ENCODE data around the gene XPOT.

Gene XPOT

DNA sequence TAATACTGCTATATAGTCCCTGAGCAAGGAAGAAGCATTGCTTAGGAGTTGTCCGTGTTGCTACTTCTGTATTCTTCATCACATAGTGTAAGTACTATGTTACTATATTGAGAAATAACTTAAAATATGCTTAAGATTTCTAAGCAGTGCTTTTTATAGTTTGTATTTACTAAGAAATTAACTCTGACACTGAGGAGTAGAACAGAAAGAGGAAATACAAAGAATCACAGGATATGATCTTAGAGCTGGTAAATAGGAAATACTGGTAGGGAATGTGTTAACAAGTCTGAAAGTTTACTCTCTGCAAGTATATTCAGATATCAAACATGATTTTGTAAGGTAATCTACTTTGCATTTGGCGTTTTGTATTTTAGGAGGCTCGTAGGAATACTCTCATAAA is 15.5 kb downstream of the XPOT start:
- DNase-seq = no peak

DNA sequence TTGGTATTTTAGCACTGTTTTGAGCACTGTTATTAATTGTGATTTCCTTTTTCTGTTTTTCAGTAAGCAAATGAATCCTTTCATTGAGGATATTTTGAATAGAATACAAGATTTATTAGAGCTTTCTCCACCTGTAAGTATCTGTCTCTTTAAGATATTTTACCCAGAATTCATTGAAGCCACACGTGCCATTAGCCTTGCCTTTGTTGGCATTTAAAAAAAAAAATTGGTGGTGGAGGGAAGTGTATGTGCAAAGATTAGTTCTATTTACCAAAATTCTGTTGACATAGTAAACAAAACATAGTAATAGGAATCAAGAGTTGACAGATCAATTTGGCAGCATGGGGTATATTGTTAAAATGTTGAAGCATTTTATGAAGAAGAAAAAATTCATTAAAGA is 23.8 kb downstream of the XPOT start:
- no peak for DNase-seq

DNA sequence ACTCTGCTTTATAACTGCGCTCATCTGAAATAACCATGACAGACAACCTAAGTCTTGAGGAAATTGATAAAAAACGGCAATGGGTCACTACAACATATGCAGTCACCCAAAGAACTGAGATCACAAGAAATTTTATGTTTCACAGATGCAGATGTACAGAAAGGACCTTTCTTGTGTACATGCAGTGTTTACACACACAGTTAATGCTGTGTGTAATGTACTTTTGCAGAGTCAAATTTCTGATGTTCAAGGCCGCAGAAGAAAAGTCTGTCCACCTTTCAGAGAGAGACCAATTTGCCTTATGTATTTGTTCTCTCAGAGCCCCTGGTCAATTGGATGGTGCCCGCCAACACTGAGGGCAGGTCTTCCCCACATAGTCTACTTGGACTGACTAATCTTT is 24.8 kb downstream of the XPOT start:
- DNase-seq = no peak

DNA sequence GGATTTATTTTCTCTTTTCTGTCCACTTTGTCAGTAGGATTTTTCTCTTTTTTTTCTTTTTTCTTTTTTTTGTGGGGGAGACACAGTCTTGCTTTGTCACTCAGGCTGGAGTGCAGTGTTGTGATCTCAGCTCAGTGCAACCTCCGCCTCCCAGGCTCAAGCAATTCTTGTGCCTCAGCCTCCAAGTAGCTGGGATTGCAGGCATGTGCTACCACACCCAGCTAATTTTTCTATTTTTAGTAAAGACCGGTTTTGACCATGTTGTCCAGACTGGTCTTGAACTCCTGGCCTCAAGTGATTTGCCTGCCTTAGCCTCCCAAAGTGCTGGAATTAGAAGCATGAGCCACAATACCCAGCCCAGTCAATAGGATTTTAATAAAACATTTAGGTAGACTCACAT is 26.7 kb downstream of the XPOT start:
- no peak for DNase-seq

DNA sequence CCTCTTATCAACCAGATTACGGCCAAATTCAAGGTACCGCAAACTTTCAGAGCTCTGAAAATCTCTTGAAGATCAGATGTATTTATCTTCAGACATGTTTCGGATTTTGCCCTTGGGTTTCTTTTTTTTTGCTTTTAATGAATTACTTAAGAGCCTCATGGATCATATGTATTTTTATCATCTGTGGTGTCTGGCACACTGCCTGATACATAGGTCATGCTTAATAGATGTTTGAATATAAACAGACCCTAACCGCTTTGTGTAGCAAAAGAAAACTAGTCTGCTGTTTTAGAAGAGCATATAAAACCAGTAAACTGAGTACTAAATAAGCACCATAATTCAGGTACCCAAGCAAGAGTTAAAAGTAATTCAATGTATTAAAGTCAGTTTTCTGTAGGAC is 27.6 kb downstream of the XPOT start:
- no peak for DNase-seq

DNA sequence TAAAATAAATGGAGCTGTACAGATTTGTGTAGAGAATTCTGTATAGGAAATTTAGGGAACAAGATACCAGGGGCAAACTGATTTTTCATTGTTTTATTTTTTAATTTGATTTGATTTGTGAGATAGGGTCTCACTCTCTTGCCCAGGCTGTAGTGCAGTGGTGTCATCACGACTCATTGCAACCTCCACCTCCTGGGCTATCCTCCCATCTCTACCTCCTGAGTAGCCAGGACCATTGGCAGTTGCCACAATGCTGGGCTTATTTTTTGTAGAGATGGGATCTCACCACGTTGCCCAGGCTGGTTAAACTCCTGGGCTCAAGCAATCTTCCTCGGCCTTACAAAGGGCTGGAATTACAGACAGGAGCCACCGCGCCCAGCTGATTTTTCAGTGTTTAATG is 29.7 kb downstream of the XPOT start:
- no peak for DNase-seq

DNA sequence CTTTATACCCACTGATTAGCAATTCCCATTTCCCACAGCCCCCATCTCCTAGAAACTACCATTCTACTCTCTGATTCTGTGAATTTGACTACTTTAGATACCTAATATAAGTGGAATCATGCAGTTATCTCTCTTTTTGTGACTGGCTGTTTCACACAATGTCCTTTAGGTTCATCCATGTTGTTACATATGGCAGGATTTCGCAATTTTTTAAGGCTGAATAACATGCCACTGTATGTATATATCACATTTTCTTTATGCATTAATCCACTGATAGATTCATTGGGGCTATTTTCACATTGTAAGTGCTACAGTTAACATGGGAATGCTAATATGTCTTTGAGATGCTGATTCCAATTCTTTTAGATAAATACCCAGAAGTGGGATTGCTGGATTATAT is 35.9 kb downstream of the XPOT start:
- no peak for DNase-seq

DNA sequence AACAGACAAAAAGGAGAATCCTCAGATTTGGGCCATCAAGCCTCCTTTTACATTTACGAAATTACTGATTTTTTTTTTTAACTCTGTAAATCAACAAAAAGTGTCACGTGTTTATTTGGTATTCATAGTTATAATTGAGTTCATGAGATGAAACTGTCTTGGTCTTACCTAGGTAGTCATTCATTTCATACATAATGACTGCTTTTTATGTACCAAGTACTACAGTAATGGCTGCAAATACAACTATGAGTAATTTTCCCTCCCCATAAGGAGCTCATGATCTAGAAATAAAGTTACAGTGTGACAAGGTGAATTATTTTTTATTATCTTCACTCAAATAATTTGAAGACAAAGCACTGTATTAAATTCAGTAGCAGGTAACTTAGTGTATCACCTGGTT is 41.3 kb downstream of the XPOT start:
- no peak for DNase-seq

DNA sequence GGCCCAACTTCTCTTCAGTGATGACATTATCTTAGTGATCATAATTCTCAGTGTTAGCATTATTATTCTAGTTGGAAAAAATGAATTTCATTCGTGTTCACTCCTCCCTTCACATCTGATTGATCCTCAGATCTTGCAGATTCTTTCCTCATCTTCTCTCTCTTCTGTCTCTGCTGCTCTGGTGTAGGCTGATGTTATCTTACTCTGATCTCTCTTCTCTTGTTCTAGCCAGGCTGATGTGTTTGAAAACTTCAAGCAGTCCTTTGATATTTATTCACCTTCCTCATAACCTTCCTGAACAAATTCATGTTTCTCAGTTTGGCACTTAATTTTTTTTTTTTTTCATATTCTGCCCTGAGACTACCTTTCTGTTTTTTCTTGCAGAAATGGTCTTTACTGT is 42.1 kb downstream of the XPOT start:
- DNase-seq = no peak

DNA sequence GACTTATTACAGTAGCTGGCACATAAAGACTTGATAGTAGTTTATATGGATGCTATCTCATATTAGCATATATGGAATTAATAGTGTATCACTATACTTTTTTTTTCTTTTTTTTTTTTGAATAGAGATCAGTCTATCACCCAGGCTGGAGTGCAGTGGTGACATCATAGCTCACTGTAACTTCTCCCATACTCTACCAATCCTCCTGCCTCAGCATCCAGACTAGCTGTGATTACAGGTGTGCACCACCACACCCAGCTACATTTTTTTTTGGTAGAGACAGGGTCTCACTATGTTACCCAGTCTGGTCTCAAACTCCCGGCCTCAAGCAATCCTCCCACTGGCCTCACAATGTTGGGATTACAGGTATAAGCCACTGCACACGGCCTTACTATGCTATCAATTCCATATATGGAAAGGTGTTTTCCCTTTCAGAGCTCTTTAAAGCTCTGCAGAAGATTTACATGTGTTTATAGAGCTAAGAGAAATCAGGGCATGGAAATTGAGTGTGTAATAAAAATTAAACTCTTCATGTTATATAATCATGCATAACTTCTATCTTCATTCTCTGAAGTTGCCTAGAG is 46.0 kb downstream of the XPOT start:
- no peak for DNase-seq

DNA sequence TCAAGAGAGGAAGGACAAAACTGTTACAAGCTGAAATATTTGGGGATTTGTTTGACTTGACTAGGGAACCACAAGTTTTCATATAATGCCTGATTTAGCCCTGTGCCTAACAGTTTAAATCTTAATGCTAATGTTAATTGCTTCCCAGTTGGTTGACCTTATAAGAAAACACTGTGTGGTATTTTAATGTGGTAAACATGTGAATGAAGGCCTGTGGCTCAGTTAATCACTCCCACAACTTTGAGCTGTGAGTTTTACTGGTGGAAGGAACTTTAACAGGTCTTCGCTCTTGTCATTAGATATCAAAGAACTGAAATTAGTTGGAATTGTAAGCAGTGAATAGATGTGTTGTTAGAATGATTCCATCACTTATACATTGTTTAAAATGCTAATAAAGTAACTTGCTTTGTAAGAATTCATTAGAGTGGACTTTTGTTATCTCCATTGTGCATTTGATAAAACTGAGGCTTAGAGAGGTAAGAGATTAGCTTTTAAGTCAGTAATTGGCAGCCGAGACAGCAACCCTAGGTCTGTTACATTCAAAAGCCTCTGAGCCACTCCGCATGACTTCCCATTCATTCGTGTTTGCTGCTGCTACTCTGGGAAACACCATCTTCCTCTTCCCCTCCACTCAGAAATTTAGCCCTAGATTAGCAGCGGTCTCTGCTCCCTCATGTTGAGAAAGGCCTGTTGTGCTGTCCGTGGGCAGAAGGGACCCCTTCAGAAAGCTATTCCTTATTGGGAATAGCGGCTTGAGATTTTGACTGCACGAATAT is 46.7 kb downstream of the XPOT start:
- DNase-seq = no peak

DNA sequence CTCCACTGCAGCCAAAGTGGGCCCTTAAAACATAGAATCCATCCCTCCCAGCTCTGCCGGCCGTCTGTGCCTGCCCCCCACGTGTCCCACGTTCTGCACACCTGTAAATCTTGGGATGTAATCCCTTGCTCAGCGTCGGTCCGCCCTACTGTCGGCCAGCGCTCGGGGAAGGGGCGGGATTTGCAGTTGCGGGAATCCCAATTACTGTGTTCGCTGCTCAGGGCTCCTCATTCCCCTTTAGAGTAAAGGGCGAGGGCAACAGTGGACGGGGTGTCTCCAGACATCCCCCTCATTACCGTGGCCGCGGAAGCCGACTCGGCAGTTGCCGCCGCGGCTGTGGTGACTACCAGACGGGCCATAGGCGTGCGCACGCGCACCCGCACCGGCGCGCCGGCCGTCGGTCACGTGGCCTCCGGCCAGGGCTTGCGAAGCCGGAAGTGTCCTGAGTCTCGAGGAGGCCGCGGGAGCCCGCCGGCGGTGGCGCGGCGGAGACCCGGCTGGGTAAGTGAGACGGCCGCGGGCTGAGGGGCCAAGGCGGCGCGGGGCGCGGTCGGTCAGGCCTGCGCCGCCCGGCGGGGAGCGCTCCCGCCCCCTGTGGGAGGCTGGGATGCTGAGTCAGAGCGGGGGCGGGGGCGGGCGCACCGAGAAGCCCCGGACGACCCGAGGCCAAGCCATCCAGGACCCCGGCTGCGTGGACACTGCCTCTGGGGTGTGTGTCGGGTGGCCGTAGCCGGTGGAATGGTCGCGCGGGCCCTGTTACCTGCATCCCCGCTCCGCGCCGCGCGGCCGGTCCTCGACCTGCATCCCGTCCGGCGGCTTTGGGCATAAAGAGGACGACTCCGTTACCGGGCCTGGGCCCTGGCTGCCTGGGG is 47.7 kb downstream of the XPOT start, which contains the start of gene TBK1:
TSS of gene TBK1 (plus strand) at position 434 of the 872 bp plus-strand sequence. CDS start 3,751 bp downstream, outside the sequence.
- peak; percentile 56 to 63 for DNase-seq

DNA sequence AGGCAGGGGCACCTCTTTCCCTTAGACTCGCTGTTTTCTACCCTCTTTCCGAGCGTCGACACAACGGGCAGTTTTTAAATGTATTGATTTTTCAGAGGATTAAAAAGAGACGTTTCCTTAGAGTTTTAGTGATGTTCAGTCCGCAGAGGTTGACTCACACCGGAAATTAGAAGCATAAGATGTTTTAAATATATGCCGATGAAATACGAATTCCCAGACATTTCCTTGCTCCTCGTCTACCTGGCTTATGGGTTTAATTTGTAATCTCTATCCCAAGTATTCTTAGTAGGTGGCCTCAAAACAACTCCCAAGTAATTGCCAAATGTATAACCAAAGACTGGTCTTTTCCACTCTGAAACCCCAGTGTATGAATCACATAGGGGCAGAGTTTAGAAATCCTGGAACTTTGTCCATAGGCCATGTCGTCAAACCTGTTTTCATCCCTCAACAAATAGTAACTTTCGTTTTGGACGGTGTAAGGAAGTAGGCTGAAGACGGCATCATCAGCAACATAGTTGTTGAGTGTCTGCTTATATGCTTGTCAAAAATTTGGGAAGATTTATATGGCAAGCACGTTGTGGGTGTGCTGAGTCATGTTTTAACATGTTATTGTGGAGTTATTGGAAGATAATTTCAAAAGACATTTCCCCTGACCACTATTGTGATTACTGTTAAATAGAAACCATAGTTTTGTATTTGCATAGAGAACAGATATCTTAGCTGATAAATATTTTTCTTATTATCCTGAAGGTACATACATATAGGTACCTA is 48.6 kb downstream of the XPOT start:
- DNase-seq = no peak

DNA sequence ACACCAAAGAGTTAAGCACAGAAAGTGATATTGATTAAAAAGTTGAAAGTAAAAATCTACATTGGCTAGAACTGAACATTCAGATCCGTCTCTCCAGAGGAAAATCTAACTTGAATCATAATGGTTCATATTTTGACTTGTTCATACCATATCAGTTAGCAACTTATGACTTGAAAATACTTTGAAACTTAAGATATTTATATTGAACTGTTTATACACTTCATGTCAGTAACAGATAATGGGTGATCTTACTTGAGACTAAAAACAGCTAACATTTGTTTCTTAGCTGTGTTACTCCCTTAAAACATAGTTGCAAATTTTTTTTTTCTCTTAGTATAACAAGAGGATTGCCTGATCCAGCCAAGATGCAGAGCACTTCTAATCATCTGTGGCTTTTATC is 51.3 kb downstream of the XPOT start:
- no peak for DNase-seq

DNA sequence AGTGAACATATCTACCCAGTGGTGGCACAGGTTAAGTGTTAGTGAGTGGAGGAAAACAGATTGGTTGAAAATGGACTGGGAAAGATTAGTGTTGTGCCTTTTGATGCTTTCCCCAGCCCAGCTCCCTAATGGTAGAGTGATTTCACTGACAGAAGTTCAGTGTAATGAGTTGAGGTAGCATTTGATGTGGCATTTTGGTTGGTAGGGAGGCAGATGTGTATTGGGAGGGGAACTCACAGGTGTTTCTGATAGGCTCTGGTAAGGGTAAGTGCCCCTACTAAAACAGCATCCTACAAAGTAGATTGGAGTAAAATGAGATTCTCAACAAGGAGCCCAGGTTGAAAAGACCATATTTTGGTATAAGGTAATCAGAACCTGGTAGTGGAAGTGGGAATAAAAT is 51.9 kb downstream of the XPOT start:
- no peak for DNase-seq

DNA sequence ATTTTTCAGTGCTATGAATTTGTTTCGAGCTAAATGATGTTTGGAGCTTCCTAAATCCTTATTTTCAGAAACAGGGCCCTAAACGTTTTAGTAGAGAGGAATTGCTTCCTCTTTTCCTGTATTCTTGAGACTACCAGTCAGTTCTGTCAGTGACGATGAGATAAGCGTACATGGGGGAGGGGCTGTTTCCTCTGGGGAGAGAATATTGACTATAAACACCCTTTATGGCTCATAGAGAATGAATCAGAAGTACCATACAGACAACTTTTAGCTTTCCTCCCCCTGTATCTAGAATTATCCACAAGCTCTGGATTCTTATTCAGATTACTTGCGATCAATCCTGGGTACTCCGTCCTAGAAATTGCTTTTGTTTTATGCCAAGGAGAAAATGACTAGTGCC is 52.8 kb downstream of the XPOT start:
- peak in 1 of 2 donors; percentile 24 for DNase-seq

DNA sequence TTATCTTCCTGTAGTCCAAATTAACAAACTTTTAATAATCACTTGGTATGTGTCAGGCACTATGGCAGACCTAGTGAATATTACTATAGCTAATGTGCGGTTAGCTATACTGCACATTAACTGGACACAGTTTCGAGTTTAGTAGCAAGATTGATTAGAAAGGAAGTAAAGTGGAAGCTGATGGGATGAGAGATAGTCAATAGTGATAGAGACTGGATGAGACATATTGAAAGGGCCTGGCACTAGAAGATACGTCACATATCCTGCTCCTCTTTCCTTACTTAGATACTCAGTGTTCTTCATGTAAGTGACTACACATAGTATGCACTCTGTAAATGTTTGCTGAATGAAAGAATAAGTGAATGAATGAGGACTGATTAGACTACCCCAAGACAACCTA is 53.3 kb downstream of the XPOT start:
- no peak for DNase-seq

DNA sequence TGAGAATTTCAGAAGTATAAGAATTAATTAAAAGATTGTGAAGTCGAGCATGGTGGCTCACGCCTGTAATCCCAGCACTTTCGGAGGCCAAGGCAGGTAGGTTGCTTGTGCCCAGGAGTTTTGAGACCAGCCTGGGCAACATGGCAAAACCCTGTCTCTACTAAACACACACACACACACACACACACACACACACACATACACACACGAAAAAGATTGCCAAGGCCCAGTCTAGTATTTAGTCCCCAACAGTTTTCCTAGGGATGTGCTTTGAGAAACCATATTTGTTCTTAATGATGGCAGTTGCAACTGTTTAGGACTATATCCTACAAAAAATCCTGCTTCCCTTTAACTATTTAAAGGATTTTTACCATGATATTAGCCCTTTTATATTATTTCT is 53.7 kb downstream of the XPOT start:
- no peak for DNase-seq

DNA sequence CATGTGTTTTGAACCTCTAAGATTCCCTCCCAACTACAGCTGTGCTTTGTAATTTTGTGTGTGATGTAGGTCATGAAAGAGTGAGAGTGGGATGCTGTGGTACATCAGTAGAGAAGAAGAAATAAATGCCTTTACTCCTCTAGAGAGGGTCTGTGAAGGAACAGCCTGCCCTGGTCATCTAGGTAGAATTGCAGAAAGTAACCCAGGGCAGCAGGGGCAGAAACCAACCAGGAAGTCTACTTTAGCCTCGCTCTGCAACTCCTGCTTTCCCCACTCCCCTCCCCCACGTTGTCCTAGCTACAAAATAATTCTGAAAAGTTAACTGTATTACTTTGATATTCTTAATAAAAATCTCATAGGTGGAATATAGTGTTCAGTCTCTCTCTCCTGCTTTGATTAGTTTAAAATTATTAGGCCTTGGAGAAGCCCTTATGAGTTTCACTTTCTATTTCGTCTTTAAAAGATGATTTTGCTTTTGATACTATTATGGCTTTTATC is 55.3 kb downstream of the XPOT start:
- no peak for DNase-seq

DNA sequence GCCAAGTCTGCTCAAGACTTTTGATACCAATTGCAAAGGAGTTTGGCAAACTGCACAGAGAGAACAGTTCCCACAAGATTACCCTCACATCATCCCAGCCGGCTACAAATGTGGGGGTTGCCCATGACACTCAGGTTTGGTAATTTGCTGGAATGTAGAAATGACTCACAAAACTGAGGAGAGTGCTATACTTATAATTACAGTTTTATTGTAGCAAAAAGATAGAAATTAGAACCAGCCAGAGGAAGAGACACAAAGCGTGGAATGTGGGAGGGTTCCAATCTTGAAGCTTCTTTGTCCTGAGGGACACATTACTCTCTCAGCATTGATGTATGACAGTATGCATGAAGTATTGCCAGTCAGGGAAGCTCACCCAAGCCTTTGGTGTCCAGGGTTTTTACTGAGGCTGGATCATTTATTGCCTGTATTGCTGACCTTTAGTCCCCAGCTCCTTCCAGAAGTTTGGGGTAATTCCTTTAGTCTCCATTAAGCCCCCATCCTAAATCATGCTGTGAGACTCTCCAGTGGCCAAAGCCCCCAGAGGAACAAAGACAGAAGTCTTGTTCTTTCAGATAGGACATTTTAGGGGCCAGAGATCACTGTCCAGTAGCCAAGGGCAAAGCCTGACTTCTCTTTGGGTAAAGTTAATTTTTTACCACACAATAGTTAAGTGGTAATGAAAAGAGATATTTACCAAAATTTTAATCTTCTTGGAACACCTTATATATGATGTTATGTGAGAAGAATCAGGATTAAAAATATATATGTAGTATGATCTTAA is 57.6 kb downstream of the XPOT start:
- DNase-seq = no peak

DNA sequence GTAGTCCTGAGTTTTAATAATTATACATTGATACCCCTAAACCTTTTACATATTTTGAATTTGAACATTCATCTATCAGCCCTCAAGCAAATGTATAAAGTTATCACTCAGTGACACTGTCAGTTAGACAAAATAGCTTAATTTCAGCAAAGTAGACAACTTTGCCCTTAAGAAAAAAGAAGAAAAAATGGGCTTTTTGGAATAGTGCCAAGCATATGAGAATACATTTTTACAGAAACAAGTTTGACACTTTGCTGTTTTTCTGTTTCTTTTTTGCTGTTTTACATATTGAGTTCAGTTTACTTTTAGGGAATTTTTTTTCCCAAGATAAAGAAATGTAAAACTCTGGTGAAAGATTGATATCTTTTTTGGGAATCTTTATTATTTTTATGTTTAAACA is 62.0 kb downstream of the XPOT start:
- DNase-seq = no peak

DNA sequence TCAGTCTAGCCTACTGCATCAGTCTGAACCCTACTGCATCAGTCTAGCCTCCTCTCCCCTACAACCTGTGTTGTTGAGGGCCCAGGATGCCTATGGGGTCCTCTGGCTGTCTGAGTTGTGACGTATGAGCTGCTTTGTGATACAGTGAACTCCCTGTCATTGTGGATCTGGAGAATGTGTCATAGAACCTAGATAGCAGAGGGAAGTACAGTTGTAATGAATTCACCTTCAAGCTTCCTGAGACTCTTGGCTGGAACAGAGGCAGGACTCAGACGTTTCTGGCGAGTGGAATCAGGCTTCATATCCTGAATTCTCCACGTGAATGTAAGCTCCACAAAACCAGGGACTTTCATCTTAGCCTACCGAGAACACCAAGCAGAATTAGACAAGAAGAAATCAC is 64.8 kb downstream of the XPOT start:
- no peak for DNase-seq

Data from stimulated activated CD4-positive, alpha-beta T cell treated with anti-CD3 and anti-CD28 coated beads, Interleukin-2, amount 100 ng/mL, for 48 hours (primary cell).